H1 (cell line): ENCODE measurements around the gene CCT6B. TPM values are rescaled to one million over a fixed set of nuclear protein-coding genes. Genes with fewer than 3 reads are reported as not detected.
A peak's percentile ranks its signal among the peaks of the same experiment; 100 is the strongest.

Source experiments
- CTCF ChIA-PET: fragments of 300-600 bp; sonication (Branson Sonifier 250); formaldehyde crosslinking; loops from one replicate; lab custom pipeline; 2021; ENCODE audit not compliant: partially characterized antibody; lab: Charles Lee
- POLR2A ChIA-PET: fragments of 300-600 bp; sonication (Branson Sonifier 250); formaldehyde crosslinking; loops from one replicate; lab custom pipeline; 2021; ENCODE audit warnings: inconsistent platforms; ENCODE audit not compliant: partially characterized antibody; lab: Charles Lee
- DNase-seq, 2 experiments: peaks; one replicate each; pipeline versions ENCODE4 v3.0.0 to v3.0.0-alpha.2; 2010 to 2022; ENCODE audit warnings: low spot score in 2 of 2, low read depth in 1 of 2, mixed read lengths in 1 of 2
- FAIRE-seq: peaks from 2 replicates; lab custom pipeline; 2011; peaks lifted over from hg19 to GRCh38; lab: Jason Lieb, UNC
- H2AFZ ChIP-seq: 2 replicates; pipeline ENCODE4 v1.8.1; 2012; ENCODE audit warnings: low read length, inconsistent platforms
- H2AK5ac ChIP-seq: 2 replicates; pipeline ENCODE4 v1.6.1; 2013; ENCODE audit warnings: low read depth, low read length
- H2BK120ac ChIP-seq: replicated peaks from 2 replicates; pipeline ENCODE3; 2013; ENCODE audit warnings: low read depth, low read length, inconsistent platforms
- H2BK12ac ChIP-seq: 2 replicates; pipeline ENCODE4 v1.6.1; 2013; ENCODE audit warnings: low read depth, low read length
- H2BK15ac ChIP-seq: 2 replicates; pipeline ENCODE4 v1.6.1; 2013; ENCODE audit warnings: low read length
- H2BK20ac ChIP-seq: 2 replicates; pipeline ENCODE4 v1.6.1; 2013; ENCODE audit warnings: low read length
- H2BK5ac ChIP-seq: 2 replicates; pipeline ENCODE4 v1.6.1; 2013; ENCODE audit warnings: low read depth, low read length
- H3K14ac ChIP-seq: 2 replicates; pipeline ENCODE4 v1.6.1; 2013; ENCODE audit warnings: inconsistent platforms; ENCODE audit not compliant: insufficient read length
- H3K18ac ChIP-seq: 2 replicates; pipeline ENCODE4 v1.6.1; 2013; ENCODE audit warnings: low read length; ENCODE audit errors: extremely low read depth
- H3K23ac ChIP-seq: 2 replicates; pipeline ENCODE4 v1.6.1; 2013; ENCODE audit warnings: inconsistent platforms; ENCODE audit not compliant: insufficient read length
- H3K23me2 ChIP-seq: 2 replicates; pipeline ENCODE4 v1.6.1; 2013; ENCODE audit warnings: low read depth, low read length
- H3K27ac ChIP-seq: 2 replicates; pipeline ENCODE4 v1.6.1; 2011; ENCODE audit warnings: low read depth, low read length, inconsistent platforms
- H3K27me3 ChIP-seq, 4 experiments: replicated peaks in 1 of 4; 1 replicate in 1 of 4; 2 replicates in 3 of 4; pipeline versions ENCODE4 v1.6.1 to v1.8.1; 2011 to 2013; ENCODE audit warnings: low read length in 3 of 4, mild to moderate bottlenecking in 3 of 4, inconsistent platforms in 2 of 4, mixed read lengths in 2 of 4, moderate library complexity in 1 of 4; ENCODE audit not compliant: control insufficient read depth in 3 of 4, insufficient read depth in 3 of 4; ENCODE audit errors: extremely low read depth in 1 of 4
- H3K36me3 ChIP-seq, 4 experiments: 2 replicates each; pipeline versions ENCODE4 v1.6.1 to v1.8.1; 2011 to 2013; ENCODE audit warnings: mild to moderate bottlenecking in 4 of 4, low read length in 3 of 4, moderate library complexity in 2 of 4, control low read depth in 1 of 4, inconsistent platforms in 1 of 4; ENCODE audit not compliant: insufficient read depth in 4 of 4, control insufficient read depth in 2 of 4
- H3K4ac ChIP-seq: replicated peaks from 2 replicates; pipeline ENCODE3; 2013; ENCODE audit warnings: low read length, low read depth, mixed read lengths, inconsistent platforms; ENCODE audit not compliant: insufficient read length
- H3K4me1 ChIP-seq, 4 experiments: replicated peaks in 1 of 4; 1 replicate in 1 of 4; 2 replicates in 3 of 4; pipeline versions ENCODE4 v1.6.1 to v1.8.1; 2011 to 2013; ENCODE audit warnings: low read length in 3 of 4, inconsistent platforms in 2 of 4, mixed read lengths in 1 of 4; ENCODE audit not compliant: insufficient read depth in 4 of 4, control insufficient read depth in 3 of 4
- H3K4me2 ChIP-seq, 2 experiments: 2 replicates each; pipeline versions ENCODE4 v1.6.1 to v1.8.1; 2011 to 2013; ENCODE audit warnings: low read depth in 2 of 2, low read length in 2 of 2, control low read depth in 1 of 2, inconsistent platforms in 1 of 2, mild to moderate bottlenecking in 1 of 2; ENCODE audit not compliant: insufficient read depth in 1 of 2
- H3K4me3 ChIP-seq, 4 experiments: fragments of 200-600, 300-600 bp in 1 of 4; sonication (generic), shearing (Covaris generic), sonication (Bioruptor Twin) in 1 of 4; 2 replicates each; pipeline versions ENCODE4 v1.5.1 to v1.8.1; 2011 to 2016; ENCODE audit warnings: low read length in 4 of 4, low read depth in 3 of 4, control low read depth in 2 of 4, inconsistent platforms in 2 of 4, mild to moderate bottlenecking in 2 of 4, mixed read lengths in 1 of 4, moderate library complexity in 1 of 4; ENCODE audit not compliant: insufficient read depth in 2 of 4; ENCODE audit errors: extremely low read depth in 1 of 4
- H3K56ac ChIP-seq: replicated peaks from 2 replicates; pipeline ENCODE3; 2013; ENCODE audit warnings: low read depth, mild to moderate bottlenecking, mixed read lengths, low read length, inconsistent platforms; ENCODE audit not compliant: insufficient read length
- H3K79me1 ChIP-seq: 2 replicates; pipeline ENCODE4 v1.6.1; 2013; ENCODE audit warnings: low read depth, low read length, control low read depth
- H3K79me2 ChIP-seq, 2 experiments: 2 replicates each; pipeline versions ENCODE4 v1.6.1 to v1.8.1; 2012 to 2013; ENCODE audit warnings: low read length in 2 of 2, mild to moderate bottlenecking in 2 of 2, inconsistent platforms in 1 of 2; ENCODE audit not compliant: insufficient read depth in 2 of 2, control insufficient read depth in 1 of 2
- H3K9ac ChIP-seq, 4 experiments: replicated peaks in 1 of 4; 1 replicate in 1 of 4; 2 replicates in 3 of 4; pipeline versions ENCODE4 v1.6.1 to v1.8.1; 2011 to 2013; ENCODE audit warnings: low read depth in 3 of 4, low read length in 3 of 4, control low read depth in 2 of 4, mild to moderate bottlenecking in 2 of 4, moderate library complexity in 2 of 4, inconsistent platforms in 1 of 4; ENCODE audit errors: extremely low read depth in 1 of 4
- H3K9me3 ChIP-seq, 2 experiments: 2 replicates each; pipeline versions ENCODE4 v1.6.1 to v1.8.1; 2012 to 2013; ENCODE audit warnings: mild to moderate bottlenecking in 2 of 2, moderate library complexity in 2 of 2, control low read depth in 1 of 2, inconsistent platforms in 1 of 2, low read depth in 1 of 2, low read length in 1 of 2, mixed read lengths in 1 of 2; ENCODE audit not compliant: insufficient read depth in 2 of 2
- H4K20me1 ChIP-seq, 2 experiments: replicated peaks in 1 of 2; 2 replicates each; pipeline versions ENCODE3 to v1.8.1; 2011 to 2013; ENCODE audit warnings: inconsistent platforms in 2 of 2, low read length in 2 of 2, mild to moderate bottlenecking in 1 of 2; ENCODE audit not compliant: insufficient read depth in 2 of 2, control insufficient read depth in 1 of 2
- H4K5ac ChIP-seq: 2 replicates; pipeline ENCODE4 v1.6.1; 2013; ENCODE audit warnings: low read length, low read depth, mixed read lengths, inconsistent platforms; ENCODE audit not compliant: insufficient read length
- H4K8ac ChIP-seq: 2 replicates; pipeline ENCODE4 v1.8.0; 2013; ENCODE audit warnings: mild to moderate bottlenecking, moderate library complexity, low read length, inconsistent platforms; ENCODE audit not compliant: insufficient read depth; ENCODE audit errors: extremely low read depth
- H4K91ac ChIP-seq: replicated peaks from 2 replicates; pipeline ENCODE3; 2013; ENCODE audit warnings: low read length, mixed read lengths, inconsistent platforms; ENCODE audit not compliant: insufficient read length
- CBX5 ChIP-seq: fragments of 300-800, 300-1000 bp; sonication (generic); IDR thresholded peaks from 2 replicates; pipeline ENCODE4 v1.7.1; 2016; ENCODE audit warnings: antibody characterized with exemption, low read length, low read depth
- GTF2F1 ChIP-seq: IDR thresholded peaks from 2 replicates; pipeline ENCODE4 v1.6.1; 2012; ENCODE audit warnings: low read depth, low read length, improper control_type of control experiment, borderline replicate concordance
- KDM4A ChIP-seq: IDR thresholded peaks from one replicate; pipeline ENCODE4 v1.7.1; 2012; ENCODE audit warnings: low read depth, mild to moderate bottlenecking, moderate library complexity, low read length, inconsistent platforms; ENCODE audit not compliant: severe bottlenecking
- PHF8 ChIP-seq: fragments of 200-600 bp; sonication (generic); conservative IDR thresholded peaks from 2 replicates; pipeline ENCODE4 v1.7.1; 2012; ENCODE audit warnings: low read depth, mild to moderate bottlenecking, inconsistent platforms, low read length, moderate library complexity
- SIRT6 ChIP-seq: IDR thresholded peaks from one replicate; pipeline ENCODE4 v1.7.1; 2012; ENCODE audit warnings: low read length, inconsistent platforms
- SP1 ChIP-seq: IDR thresholded peaks from 2 replicates; pipeline ENCODE4 v1.6.1; 2011; ENCODE audit warnings: low read depth, low read length
- SP2 ChIP-seq: IDR thresholded peaks from 2 replicates; pipeline ENCODE4 v1.6.1; 2012; ENCODE audit warnings: mild to moderate bottlenecking, low read length, inconsistent platforms
- SP4 ChIP-seq: IDR thresholded peaks from 2 replicates; pipeline ENCODE4 v1.6.1; 2012; ENCODE audit warnings: low read length, inconsistent platforms
- TAF1 ChIP-seq: IDR thresholded peaks from 2 replicates; pipeline ENCODE4 v1.6.1; 2011; ENCODE audit warnings: mild to moderate bottlenecking, low read depth, low read length
- WGBS, 2 experiments: shearing (Covaris generic) in 1 of 2; methylation state at CpG; one replicate each; pipeline versions ENCODE4 v1.1.6 to v1.1.7; 2013 to 2015; ENCODE audit warnings: low lambda C conversion rate in 2 of 2, mixed read lengths in 2 of 2, inconsistent platforms in 1 of 2, low coverage in 1 of 2, missing lambda C conversion rate in 1 of 2; ENCODE audit not compliant: insufficient replicate concordance in 2 of 2, insufficient coverage in 1 of 2, insufficient read length in 1 of 2; ENCODE audit errors: extremely low coverage in 1 of 2, missing lambda C conversion rate in 1 of 2; 5-methylcytosine and 5-hydroxymethylcytosine counted together
- long read RNA-seq, 2 experiments: library from RNA in 1 of 2; library from capped mRNA in 1 of 2; stranded (forward); transcript quantifications; one replicate each; pipeline ENCODE4 v2.0.0, GENCODE V29; 2021; ENCODE audit warnings: inconsistent platforms in 1 of 2
- polyA minus RNA-seq, 3 experiments: library from RNA; depleted of rRNA, polyadenylated mRNA; stranded (reverse); fragments of >200 nt; gene quantifications; 1 replicate in 2 of 3; 2 replicates in 1 of 3; pipeline ENCODE4 v1.2.3, GENCODE V29; 2011
- polyA plus RNA-seq, 7 experiments: library from polyadenylated mRNA; depleted of rRNA in 3 of 7; stranded (reverse) in 5 of 7; unstranded in 2 of 7; fragments of >200 nt in 5 of 7; fragments of 200-250 nt in 2 of 7; gene quantifications; 1 replicate in 5 of 7; 2 replicates in 1 of 7; 4 replicates in 1 of 7; pipeline versions ENCODE4 v1.2.1 to v1.2.3, GENCODE V29; 2011 to 2013; ENCODE audit warnings: missing spikeins in 2 of 7, mixed read lengths in 2 of 7
- total RNA-seq: library from RNA; stranded (reverse); fragmentation: NEBNext Ultra II Directional; extraction: Animal tissue kit (Norgen Biotek cat#: 25700); gene quantifications from 2 replicates; pipeline ENCODE4 v1.2.1, GENCODE V29; 2021

CCT6B gene
- total RNA-seq (0.48 and 1.3 TPM in 2 replicates), polyA plus RNA-seq (2011; rRNA removed) (0.53 and 0.67 TPM in 2 replicates), polyA minus RNA-seq (2011; rRNA and poly(A)+ RNA removed) (0.16 and 0.59 TPM in 2 replicates)
- polyA plus RNA-seq (2011; cell fraction: cytosol; rRNA removed): 0.97 TPM
- 0.54 TPM for polyA plus RNA-seq (2011; cell fraction: nucleus; rRNA removed)
- polyA plus RNA-seq (2012, experiment 1 of 2): 0.30 to 1.2 TPM (median 0.86 TPM) in 4 replicates
- 0.14 TPM for polyA plus RNA-seq (2012, experiment 2 of 2)
- polyA plus RNA-seq (2013, experiment 1 of 2): 1.1 TPM
- 1.1 TPM for polyA plus RNA-seq (2013, experiment 2 of 2)
- polyA minus RNA-seq (2011; cell fraction: cytosol; rRNA and poly(A)+ RNA removed): 2.4 TPM
- polyA minus RNA-seq (2011; cell fraction: nucleus; rRNA and poly(A)+ RNA removed): 0.80 TPM
- long read RNA-seq, experiment 1: 0 reads
- long read RNA-seq, experiment 2, partial matches to known transcripts: 0 of 2 reads
- long read RNA-seq, experiment 2, other reads (novel, unspliced or antisense): 1 of 2 reads

GRCh38 chr17:34961093-34961911 is at the start of gene CCT6B, which contains the start of gene ZNF830:
Gene CCT6B (minus strand): TSS chr17:34961460. CDS start chr17:34961393, 67 bp downstream.
Gene ZNF830 (plus strand): TSS chr17:34961540. CDS start chr17:34961567, 27 bp downstream.
- Histone ChIP-seq H2BK20ac (no peak within 1 kb of the TSS), H2BK120ac (no peak within 1 kb of the TSS), H4K20me1 (no peaks in the 10 kb centered on the region), H3K27me3 (peaks cover 0 to 2% (median 0%) of the 10 kb centered on the region in 4 experiments; a peak in 2 of 7 replicates), H2BK12ac (peak within 1 kb of the TSS; percentile 64; the same call in 1 of the 2 replicates), H2BK5ac (peak within 1 kb of the TSS; percentile 95), H3K79me2 (peaks cover 0 to 20% of the 10 kb centered on the region in 2 experiments; a peak in 2 of 4 replicates), H3K4me1 (0 out of 7 replicates have a peak, but pooled peaks cover 0 to 3% (median under 1%) of the 10 kb centered on the region in 4 experiments), H3K9me3 (no peaks in the 10 kb centered on the region), H4K5ac (peak within 1 kb of the TSS; percentile 72), H3K23me2 (peaks cover 10% of the 10 kb centered on the region; the same call in 1 of the 2 replicates), H3K36me3 (peaks cover 0 to 15% (median 7%) of the 10 kb centered on the region in 4 experiments; a peak in 2 of 8 replicates), H3K4me2 (peak within 1 kb of the TSS; percentile 89 to 95), H2AFZ (peak within 1 kb of the TSS; percentile 100), H3K4me3 (peak within 1 kb of the TSS; percentile 83 to 99 (median 92)), H3K9ac (peak within 1 kb of the TSS; percentile 85 to 95 (median 94)), H4K91ac (no peak within 1 kb of the TSS), H3K56ac (peak within 1 kb of the TSS; percentile 27), H3K4ac (no peak within 1 kb of the TSS), H3K27ac (peak within 1 kb of the TSS; percentile 93), H3K14ac (no peak within 1 kb of the TSS), H2BK15ac (no peak within 1 kb of the TSS), H3K18ac (peak within 1 kb of the TSS; percentile 84), H3K79me1 (no peaks in the 10 kb centered on the region), H2AK5ac (peak within 1 kb of the TSS; percentile 18; the same call in 1 of the 2 replicates), H4K8ac (peak within 1 kb of the TSS; percentile 99), H3K23ac (no peak within 1 kb of the TSS)
- ChIA-PET POLR2A (interaction anchor here (0.6 to 2.5 kb wide), 11 partner anchors 8 to 771 kb away, joined by 3 to 27 read pairs (median 4); partner anchors contain the start of gene LIG3), CTCF (no interaction called here)
- DNase-seq (peak; percentile 79 to 92), FAIRE-seq (peak; percentile 72)
- 2% methylated on average over 54 of the region's 65 CpGs; no CpG with 5 or more reads in 1 of the 2 experiments for WGBS, 2 experiments
- TF ChIP-seq PHF8 (peak; percentile 94), SP2 (no peak), TAF1 (peak; percentile 99), SIRT6 (no peak), GTF2F1 (peak; percentile 91), SP4 (peak; percentile 59; the same call in 1 of the 2 replicates), CBX5 (no peak), KDM4A (peak; percentile 90), SP1 (no peak; the same call in 1 of the 2 replicates)
